ENCODE data around the gene KARS1.
"Not testable (repeated sequence)": the region's sequence is repeated elsewhere in the genome, so short reads cannot be mapped to it uniquely, and the experiment has no call there.

KARS1 gene

GRCh38 chr16:75614066-75614897, 33.2 kb downstream of the KARS1 start:
- DNase-seq (ENCODE audit: low spot score) = no peak
- TF ChIP-seq CTCF (IDR thresholded peaks at IDR 0.05; ENCODE audit: borderline replicate concordance, control extremely low read depth, extremely low read depth, insufficient read depth, missing control alignments) = no peak
- in situ Hi-C loops (cut with MboI; ENCODE audit: low sequenced_read_pairs, unreplicated experiment) = no loop called here

GRCh38 chr16:75606507-75606906, 41.0 kb downstream of the KARS1 start:
- DNase-seq (ENCODE audit: low spot score) = no peak
- no peak for TF ChIP-seq CTCF (IDR thresholded peaks at IDR 0.05; ENCODE audit: borderline replicate concordance, control extremely low read depth, extremely low read depth, insufficient read depth, missing control alignments)
- in situ Hi-C loops (cut with MboI; ENCODE audit: low sequenced_read_pairs, unreplicated experiment) = no loop called here

- in situ Hi-C loops (cut with MboI; ENCODE audit: low sequenced_read_pairs, unreplicated experiment) = no loop called here
- no peak for TF ChIP-seq CTCF (IDR thresholded peaks at IDR 0.05; ENCODE audit: borderline replicate concordance, control extremely low read depth, extremely low read depth, insufficient read depth, missing control alignments)
- no peak for DNase-seq (ENCODE audit: low spot score)
These were observed 44.2 kb downstream of the KARS1 start for GRCh38 chr16:75603241-75603640.

- no peak for DNase-seq (ENCODE audit: low spot score)
- no peak for TF ChIP-seq CTCF (IDR thresholded peaks at IDR 0.05; ENCODE audit: borderline replicate concordance, control extremely low read depth, extremely low read depth, insufficient read depth, missing control alignments)
- in situ Hi-C loops (cut with MboI; ENCODE audit: low sequenced_read_pairs, unreplicated experiment) = no loop called here
These were observed 47.8 kb downstream of the KARS1 start for GRCh38 chr16:75599452-75600277.

- in situ Hi-C loops (cut with MboI; ENCODE audit: low sequenced_read_pairs, unreplicated experiment) = no loop called here
- DNase-seq (ENCODE audit: low spot score) = no peak
- TF ChIP-seq CTCF (IDR thresholded peaks at IDR 0.05; ENCODE audit: borderline replicate concordance, control extremely low read depth, extremely low read depth, insufficient read depth, missing control alignments) = no peak
These were observed 53.3 kb downstream of the KARS1 start for GRCh38 chr16:75593825-75594820.

GRCh38 chr16:75593308-75593707, 54.2 kb downstream of the KARS1 start:
- in situ Hi-C loops (cut with MboI; ENCODE audit: low sequenced_read_pairs, unreplicated experiment) = no loop called here
- no peak for DNase-seq (ENCODE audit: low spot score)
- no peak for TF ChIP-seq CTCF (IDR thresholded peaks at IDR 0.05; ENCODE audit: borderline replicate concordance, control extremely low read depth, extremely low read depth, insufficient read depth, missing control alignments)

GRCh38 chr16:75591927-75592326, 55.5 kb downstream of the KARS1 start:
- in situ Hi-C loops (cut with MboI; ENCODE audit: low sequenced_read_pairs, unreplicated experiment); DNase-seq (ENCODE audit: low spot score): not testable (repeated sequence)

All from GM13976 (cell line).